HG03196 (cell line): Measurements from ENCODE around the gene GHRH.

Experiments
- ATAC-seq: cut with Tn5 transposase; IDR thresholded peaks from one replicate; pipeline ENCODE4 v1.9.1; 2021; ENCODE audit not compliant: unreplicated experiment

Gene GHRH

GRCh38 chr20:37261714-37262113, at the start of gene GHRH:
TSS of gene GHRH (minus strand) at chr20:37261814. CDS start at chr20:37256889, 4,925 bp downstream.
- ATAC-seq: no peak

GRCh38 chr20:37310951-37311350, 49.3 kb upstream of the GHRH start:
- ATAC-seq: no peak

GRCh38 chr20:37309936-37310590, 48.4 kb upstream of the GHRH start:
- ATAC-seq: no peak

- ATAC-seq: no peak
These were observed 47.7 kb upstream of the GHRH start for GRCh38 chr20:37309290-37309689.

- peak; percentile 62 for ATAC-seq
These were observed 46.8 kb upstream of the GHRH start for GRCh38 chr20:37308086-37309050.

- no peak for ATAC-seq
These were observed 44.2 kb upstream of the GHRH start for GRCh38 chr20:37305839-37306238.

- no peak for ATAC-seq
These were observed 43.5 kb upstream of the GHRH start for GRCh38 chr20:37305079-37305478.

GRCh38 chr20:37303637-37304036, 42.0 kb upstream of the GHRH start:
- ATAC-seq: no peak

GRCh38 chr20:37302981-37303380, 41.4 kb upstream of the GHRH start:
- ATAC-seq: no peak

GRCh38 chr20:37301558-37301957, 39.9 kb upstream of the GHRH start:
- ATAC-seq: no peak

- no peak for ATAC-seq
These were observed 39.5 kb upstream of the GHRH start for GRCh38 chr20:37301120-37301519.

- ATAC-seq: no peak
These were observed 38.3 kb upstream of the GHRH start for GRCh38 chr20:37299718-37300528.

- no peak for ATAC-seq
These were observed 36.8 kb upstream of the GHRH start for GRCh38 chr20:37298190-37298939.

- ATAC-seq: no peak
These were observed 35.6 kb upstream of the GHRH start for GRCh38 chr20:37297066-37297736.

GRCh38 chr20:37296371-37296770, 34.8 kb upstream of the GHRH start:
- ATAC-seq: no peak

GRCh38 chr20:37295595-37295994, 34.0 kb upstream of the GHRH start:
- no peak for ATAC-seq

- no peak for ATAC-seq
These were observed 33.4 kb upstream of the GHRH start for GRCh38 chr20:37295001-37295400.

GRCh38 chr20:37294262-37294981, 32.8 kb upstream of the GHRH start:
- no peak for ATAC-seq

- ATAC-seq: no peak
These were observed 31.8 kb upstream of the GHRH start for GRCh38 chr20:37293301-37293943.
